CD4-positive, alpha-beta T cell treated with Interleukin-4 for 1 hour (primary cell): ENCODE measurements around the gene SMARCE1.
A peak's percentile ranks its signal among the peaks of the same experiment; 100 is the strongest.

Experiments used
- DNase-seq, 2 donors: peaks; one replicate each; pipeline ENCODE4 v3.0.0-alpha.2; 2020 to 2022

The SMARCE1 gene

GRCh38 chr17:40577611-40578065, 70.0 kb downstream of the SMARCE1 start:
- DNase-seq = peak; percentile 48 to 63

- peak in 1 of 2 donors; percentile 43 for DNase-seq
Measured at GRCh38 chr17:40576113-40576740, 71.4 kb downstream of the SMARCE1 start.
